ENCODE data around the gene MPPE1.
A peak's percentile ranks its signal among the peaks of the same experiment; 100 is the strongest.
"Not testable (repeated sequence)": the region's sequence is repeated elsewhere in the genome, so short reads cannot be mapped to it uniquely, and the experiment has no call there.

The MPPE1 gene

GRCh38 chr18:11908182-11909060 is at the start of gene MPPE1:
TSS of gene MPPE1 (minus strand) at chr18:11908317. CDS start at chr18:11897264, 11,053 bp downstream.
- DNase-seq (ENCODE audit: low spot score): peak; percentile 87

- DNase-seq (ENCODE audit: low spot score): no peak
Measured at GRCh38 chr18:11957636-11958035, 49.5 kb upstream of the MPPE1 start.

GRCh38 chr18:11956371-11957308 is 48.5 kb upstream of the MPPE1 start:
- DNase-seq (ENCODE audit: low spot score): no peak

- no peak for DNase-seq (ENCODE audit: low spot score)
Measured at GRCh38 chr18:11955239-11956029, 47.3 kb upstream of the MPPE1 start.

- DNase-seq (ENCODE audit: low spot score): peak; percentile 68
Measured at GRCh38 chr18:11953113-11953512, 45.0 kb upstream of the MPPE1 start.

GRCh38 chr18:11951390-11951851 is 43.3 kb upstream of the MPPE1 start:
- DNase-seq (ENCODE audit: low spot score): no peak

GRCh38 chr18:11950824-11951223 is 42.7 kb upstream of the MPPE1 start:
- DNase-seq (ENCODE audit: low spot score): no peak

- DNase-seq (ENCODE audit: low spot score): no peak
Measured at GRCh38 chr18:11948852-11949523, 40.9 kb upstream of the MPPE1 start.

- peak; percentile 99 for DNase-seq (ENCODE audit: low spot score)
Measured at GRCh38 chr18:11947214-11948191, 39.4 kb upstream of the MPPE1 start.

- DNase-seq (ENCODE audit: low spot score): peak; percentile 32
Measured at GRCh38 chr18:11946756-11947155, 38.6 kb upstream of the MPPE1 start.

GRCh38 chr18:11945834-11946659 is 37.9 kb upstream of the MPPE1 start:
- not testable (repeated sequence) for DNase-seq (ENCODE audit: low spot score)

GRCh38 chr18:11944786-11945185 is 36.7 kb upstream of the MPPE1 start:
- no peak for DNase-seq (ENCODE audit: low spot score)

GRCh38 chr18:11944252-11944651 is 36.1 kb upstream of the MPPE1 start:
- DNase-seq (ENCODE audit: low spot score): no peak

- DNase-seq (ENCODE audit: low spot score): no peak
Measured at GRCh38 chr18:11943551-11943950, 35.4 kb upstream of the MPPE1 start.

GRCh38 chr18:11940956-11941355 is 32.8 kb upstream of the MPPE1 start:
- no peak for DNase-seq (ENCODE audit: low spot score)

GRCh38 chr18:11937874-11938478 is 29.9 kb upstream of the MPPE1 start:
- DNase-seq (ENCODE audit: low spot score): peak; percentile 65

- DNase-seq (ENCODE audit: low spot score): no peak
Measured at GRCh38 chr18:11932393-11932792, 24.3 kb upstream of the MPPE1 start.

- no peak for DNase-seq (ENCODE audit: low spot score)
Measured at GRCh38 chr18:11927497-11927896, 19.4 kb upstream of the MPPE1 start.
